ENCODE results near the gene DDC.

DDC gene

DNA sequence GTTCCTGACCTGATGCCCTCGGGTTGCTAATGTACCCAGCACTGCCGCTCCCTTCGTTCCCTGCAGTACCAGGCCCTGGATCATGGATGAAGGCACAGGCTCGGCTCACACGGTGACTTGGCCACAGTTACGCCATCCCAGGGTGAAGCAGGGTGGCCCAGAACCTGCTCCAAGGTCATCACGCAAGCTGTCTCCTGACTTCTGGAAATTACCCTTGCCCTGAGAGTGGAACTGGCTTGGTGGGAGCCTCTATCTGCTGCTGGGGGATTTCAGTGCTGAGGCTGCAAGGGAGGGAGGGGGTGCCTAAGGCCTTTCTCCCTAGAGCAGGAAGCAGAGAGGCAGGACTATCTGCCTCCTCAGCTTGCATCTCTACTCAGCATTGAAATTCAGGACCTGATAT lies 151.6 kb downstream of the DDC start:
- DNase-seq = no peak
- in situ Hi-C loops (cut with HindIII; ENCODE audit: low pct_ligation_motif_present, low pct_unique_long_range_greater_than_20kb, low sequenced_read_pairs) = no loop called here

DNA sequence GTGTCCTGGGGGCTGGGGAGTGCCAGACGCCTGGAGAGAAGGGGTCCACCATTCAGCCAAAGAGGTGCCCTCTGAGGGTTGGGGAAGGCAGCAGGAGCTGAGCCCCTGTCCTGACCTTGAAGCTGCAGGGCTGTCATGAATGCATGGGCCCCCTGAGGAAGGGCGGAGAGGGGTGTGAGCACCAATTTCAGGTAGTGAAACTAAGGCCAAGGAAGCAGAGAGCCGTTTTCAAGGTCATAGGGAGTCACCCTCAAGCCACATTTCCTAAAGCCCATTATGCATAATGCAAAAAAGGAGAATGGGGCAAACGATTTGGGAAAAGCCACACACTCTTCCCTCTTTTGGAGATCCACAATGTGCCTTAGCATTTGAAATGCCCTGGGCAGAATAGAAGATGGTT lies 152.2 kb downstream of the DDC start:
- in situ Hi-C loops (cut with HindIII; ENCODE audit: low pct_ligation_motif_present, low pct_unique_long_range_greater_than_20kb, low sequenced_read_pairs) = no loop called here
- no peak for DNase-seq

DNA sequence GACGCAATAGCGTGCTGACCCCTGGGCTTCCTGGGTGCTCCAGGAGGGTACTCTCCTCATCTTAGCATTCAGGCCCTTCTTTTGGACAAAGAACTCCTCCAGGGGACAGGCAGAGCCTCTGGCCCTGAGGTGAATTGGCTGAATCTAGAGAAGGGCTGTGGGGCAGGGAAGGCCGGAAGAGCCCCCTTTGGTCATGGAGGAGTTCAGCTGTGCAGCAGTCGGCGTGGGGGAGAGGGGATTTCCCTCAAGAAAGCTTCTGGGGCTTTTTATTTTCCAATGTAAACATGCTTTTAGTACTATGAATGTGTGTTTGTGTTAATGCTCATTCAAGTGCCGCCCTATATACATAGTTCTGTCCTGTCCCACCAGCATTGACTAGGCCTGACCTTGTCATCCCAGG lies 153.9 kb downstream of the DDC start:
- in situ Hi-C loops (cut with HindIII; ENCODE audit: low pct_ligation_motif_present, low pct_unique_long_range_greater_than_20kb, low sequenced_read_pairs) = no loop called here
- no peak for DNase-seq

DNA sequence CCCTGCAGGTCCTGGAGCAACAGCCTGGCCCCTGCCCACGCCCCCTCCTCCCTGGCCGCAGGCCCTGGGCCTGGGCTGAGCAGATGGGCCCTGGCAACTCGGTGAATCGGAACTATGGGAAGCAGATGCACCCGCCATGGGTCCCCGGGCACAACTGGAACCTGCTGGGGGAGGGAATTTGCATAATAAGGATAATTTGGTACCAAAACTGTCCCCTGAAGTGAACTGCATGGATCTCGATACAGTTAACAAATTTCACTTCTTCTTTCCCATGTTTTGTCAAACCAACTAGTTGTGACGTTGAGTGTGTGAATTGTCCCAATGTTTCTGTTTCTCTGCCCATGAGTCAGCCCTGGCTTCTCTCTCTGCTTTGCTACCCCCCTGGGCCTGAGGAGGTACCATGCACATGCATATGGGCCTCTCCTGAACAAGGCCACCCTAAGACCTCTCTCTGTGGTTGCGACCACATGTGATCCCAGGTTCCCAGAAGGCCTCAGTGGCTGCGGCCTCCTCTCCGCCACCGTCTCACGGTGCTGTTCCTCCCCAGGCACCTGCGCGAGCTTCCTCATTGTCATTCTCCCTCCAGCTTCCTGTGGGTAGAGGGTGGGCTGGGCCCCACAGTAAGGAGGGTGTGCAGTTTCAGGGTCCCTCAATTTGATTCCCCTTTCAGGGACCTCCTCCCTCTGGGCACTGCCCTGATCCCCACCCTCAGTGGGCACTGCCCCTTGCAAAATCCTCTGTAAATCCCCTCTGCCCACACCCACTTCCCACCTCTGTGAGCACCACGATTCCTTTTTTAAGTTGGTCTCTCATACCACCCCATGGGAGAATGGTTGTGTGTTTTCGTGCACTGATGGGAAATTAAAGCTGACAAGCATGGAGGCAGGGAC lies 155.1 kb downstream of the DDC start:
- DNase-seq = no peak
- in situ Hi-C loops (cut with HindIII; ENCODE audit: low pct_ligation_motif_present, low pct_unique_long_range_greater_than_20kb, low sequenced_read_pairs) = no loop called here
